HepG2 (cell line): Measurements from ENCODE around the gene FGF21. TPM values are rescaled to one million over a fixed set of nuclear protein-coding genes. Genes with fewer than 3 reads are reported as not detected.

Experiments used
- ATAC-seq: fragments of 200-7000 bp; cut with Tn5 transposase; 3 replicates; pipeline ENCODE4 v1.9.1; 2020; ENCODE audit warnings: mild to moderate bottlenecking, moderate library complexity
- BruUV-seq: library from RNA; stranded (reverse); fragments of 400-500 nt; replicated peaks from 2 replicates; lab custom pipeline; 2021; lab: Mats Ljungman, UMichigan
- CTCF ChIA-PET: fragments of 300-600 bp; formaldehyde crosslinking; extraction: SDS; loops from one replicate; lab custom pipeline; 2021; ENCODE audit warnings: low total read pairs, inconsistent platforms, low intra/inter-chr PET ratio; lab: Yijun Ruan, JAX
- POLR2A ChIA-PET: fragments of 350-600 bp; sonication (Branson Sonifier 250); formaldehyde crosslinking; loops from one replicate; lab custom pipeline; 2020; ENCODE audit warnings: antibody characterized with exemption, inconsistent platforms; lab: Yijun Ruan, JAX
- DNase-seq: peaks from one replicate; pipeline ENCODE4 v3.0.0-alpha.2; 2015; ENCODE audit warnings: low spot score
- FAIRE-seq: peaks from 3 replicates; lab custom pipeline; 2011; peaks lifted over from hg19 to GRCh38; lab: Jason Lieb, UNC
- H2AFZ ChIP-seq: one replicate; pipeline ENCODE4 v1.6.1; 2011; ENCODE audit warnings: low read length, inconsistent platforms
- H3K27ac ChIP-seq: fragments of 300-600 bp; 3 replicates; pipeline ENCODE4 v1.8.0; 2011; ENCODE audit warnings: mixed run types, mild to moderate bottlenecking, mixed read lengths, low read length, inconsistent platforms; ENCODE audit not compliant: insufficient read depth; ENCODE audit errors: extremely low read length
- H3K27me3 ChIP-seq, 2 experiments: fragments of 200-600 bp in 1 of 2; 2 replicates in 1 of 2; 3 replicates in 1 of 2; pipeline versions ENCODE4 v1.6.0 to v1.8.0; 2011; ENCODE audit warnings: low read length in 2 of 2, mild to moderate bottlenecking in 2 of 2, moderate library complexity in 2 of 2, inconsistent platforms in 1 of 2; ENCODE audit not compliant: insufficient read depth in 2 of 2, control insufficient read depth in 1 of 2
- H3K36me3 ChIP-seq, 2 experiments: fragments of 200-600 bp in 1 of 2; replicated peaks in 1 of 2; 2 replicates in 1 of 2; 3 replicates in 1 of 2; pipeline versions ENCODE4 v1.5.1 to v1.8.0; 2011; ENCODE audit warnings: low read length in 2 of 2, inconsistent platforms in 1 of 2; ENCODE audit not compliant: insufficient read depth in 2 of 2, control insufficient read depth in 1 of 2
- H3K4me1 ChIP-seq: 2 replicates; pipeline ENCODE4 v1.5.1; 2012; ENCODE audit warnings: low read length, inconsistent platforms; ENCODE audit not compliant: insufficient read depth
- H3K4me2 ChIP-seq: 2 replicates; pipeline ENCODE4 v1.6.0; 2011; ENCODE audit warnings: low read depth, low read length, inconsistent platforms
- H3K4me3 ChIP-seq, 3 experiments: fragments of 200-600 bp in 1 of 3; sonication (generic), shearing (Covaris generic) in 1 of 3; replicated peaks in 1 of 3; 2 replicates each; pipeline ENCODE4 v1.5.1; 2011 to 2016; ENCODE audit warnings: low read length in 3 of 3, inconsistent platforms in 2 of 3, low read depth in 2 of 3, mild to moderate bottlenecking in 2 of 3, control low read depth in 1 of 3, mixed read lengths in 1 of 3; ENCODE audit not compliant: insufficient read depth in 1 of 3
- H3K79me2 ChIP-seq: one replicate; pipeline ENCODE4 v1.6.1; 2011; ENCODE audit warnings: low read length, inconsistent platforms; ENCODE audit not compliant: insufficient read depth
- H3K9ac ChIP-seq: 2 replicates; pipeline ENCODE4 v1.6.0; 2011; ENCODE audit warnings: mild to moderate bottlenecking, low read depth, low read length, inconsistent platforms; ENCODE audit not compliant: insufficient read depth
- H3K9me3 ChIP-seq: 2 replicates; pipeline ENCODE4 v1.5.1; 2012; ENCODE audit warnings: mild to moderate bottlenecking, low read length
- H4K20me1 ChIP-seq: 2 replicates; pipeline ENCODE4 v1.6.0; 2011; ENCODE audit warnings: inconsistent platforms, mild to moderate bottlenecking, low read length, moderate library complexity; ENCODE audit not compliant: insufficient read depth
- ARHGAP35 ChIP-seq: sonication (generic); formaldehyde crosslinking; IDR thresholded peaks from 2 replicates; pipeline ENCODE4 v1.9.0; 2022; ENCODE audit warnings: mild to moderate bottlenecking, inconsistent platforms, moderate library complexity, missing genetic modification reagents, borderline replicate concordance
- CAMTA2 ChIP-seq: sonication (generic); formaldehyde crosslinking; IDR thresholded peaks from 2 replicates; pipeline ENCODE4 v1.4.0; 2020; ENCODE audit warnings: mild to moderate bottlenecking, missing genetic modification reagents, borderline replicate concordance
- SOX5 ChIP-seq: IDR thresholded peaks from 2 replicates; pipeline ENCODE4 v1.6.1; 2016; ENCODE audit warnings: borderline replicate concordance
- WGBS: methylation state at CpG from one replicate; pipeline ENCODE4 v1.1.6; 2017; ENCODE audit warnings: low lambda C conversion rate; 5-methylcytosine and 5-hydroxymethylcytosine counted together
- in situ Hi-C: cut with HindIII; loops from 2 replicates; pipeline ENCODE4 v1.10.0; 2017; ENCODE audit warnings: low pct_unique_long_range_greater_than_20kb; ENCODE audit not compliant: extremely low pct_ligation_motif_present
- intact Hi-C: fragments of 100-400 bp; cut with micrococcal nuclease; formaldehyde crosslinking; loops from one replicate; pipeline ENCODE4 v1.10.0; 2022; ENCODE audit not compliant: unreplicated experiment
- polyA plus RNA-seq, 8 experiments: library from polyadenylated mRNA; depleted of rRNA in 3 of 8; stranded (reverse) in 7 of 8; unstranded in 1 of 8; fragments of >200 nt; fragmentation: Illumina TruSeq in 4 of 8; extraction: Trizol in 4 of 8; gene quantifications; 2 replicates each; pipeline versions ENCODE4 v1.2.1 to v1.2.3, GENCODE V29; 2011 to 2016; ENCODE audit warnings: low read depth in 4 of 8, missing spikeins in 1 of 8, mixed read lengths in 1 of 8; ENCODE audit not compliant: insufficient read depth in 1 of 8
- total RNA-seq, 5 experiments: library from RNA; depleted of rRNA; stranded (reverse); fragments of >200 nt; fragmentation: Illumina TruSeq; extraction: Trizol; gene quantifications; 2 replicates each; pipeline ENCODE4 v1.2.3, GENCODE V29; 2016; ENCODE audit warnings: low read depth in 1 of 5
- TF ChIP-seq, protein P1 (sequence below): sonication (generic); formaldehyde crosslinking; conservative IDR thresholded peaks from 2 replicates; pipeline ENCODE4 v1.4.0; 2020; ENCODE audit warnings: missing genetic modification reagents
- TF ChIP-seq, protein P2 (sequence below): sonication (generic); formaldehyde crosslinking; IDR thresholded peaks from 2 replicates; pipeline ENCODE4 v1.5.1; 2020; ENCODE audit warnings: mild to moderate bottlenecking, missing genetic modification reagents, moderate library complexity

Gene FGF21
- total and polyA plus RNA-seq, 2 of the 13 experiments (the other 11 are each of a cell fraction or from before 2014, with no cell fraction given) = 0.17 TPM; not detected in 1

DNA sequence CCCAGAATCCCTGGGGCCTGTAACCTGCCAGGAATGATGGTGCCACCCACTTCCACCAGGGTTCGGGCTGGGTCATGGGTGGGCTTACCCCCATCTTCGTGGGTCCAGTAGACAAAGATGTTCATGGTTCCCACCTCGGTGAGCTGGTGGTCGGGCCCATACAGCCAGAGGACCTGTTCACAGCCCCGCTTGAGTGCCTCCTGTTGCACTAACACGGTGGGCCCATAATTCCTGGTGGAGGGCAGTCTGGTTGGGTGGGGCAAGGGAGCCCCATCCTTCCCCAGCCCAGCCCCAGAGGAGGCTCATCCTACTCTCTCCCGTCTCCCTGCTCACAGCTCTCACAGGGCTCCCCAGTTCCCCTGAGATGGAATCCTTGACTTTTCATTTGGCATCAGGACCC, 41.8 kb downstream of the FGF21 start (continued):
- TF ChIP-seq, protein P1, sequence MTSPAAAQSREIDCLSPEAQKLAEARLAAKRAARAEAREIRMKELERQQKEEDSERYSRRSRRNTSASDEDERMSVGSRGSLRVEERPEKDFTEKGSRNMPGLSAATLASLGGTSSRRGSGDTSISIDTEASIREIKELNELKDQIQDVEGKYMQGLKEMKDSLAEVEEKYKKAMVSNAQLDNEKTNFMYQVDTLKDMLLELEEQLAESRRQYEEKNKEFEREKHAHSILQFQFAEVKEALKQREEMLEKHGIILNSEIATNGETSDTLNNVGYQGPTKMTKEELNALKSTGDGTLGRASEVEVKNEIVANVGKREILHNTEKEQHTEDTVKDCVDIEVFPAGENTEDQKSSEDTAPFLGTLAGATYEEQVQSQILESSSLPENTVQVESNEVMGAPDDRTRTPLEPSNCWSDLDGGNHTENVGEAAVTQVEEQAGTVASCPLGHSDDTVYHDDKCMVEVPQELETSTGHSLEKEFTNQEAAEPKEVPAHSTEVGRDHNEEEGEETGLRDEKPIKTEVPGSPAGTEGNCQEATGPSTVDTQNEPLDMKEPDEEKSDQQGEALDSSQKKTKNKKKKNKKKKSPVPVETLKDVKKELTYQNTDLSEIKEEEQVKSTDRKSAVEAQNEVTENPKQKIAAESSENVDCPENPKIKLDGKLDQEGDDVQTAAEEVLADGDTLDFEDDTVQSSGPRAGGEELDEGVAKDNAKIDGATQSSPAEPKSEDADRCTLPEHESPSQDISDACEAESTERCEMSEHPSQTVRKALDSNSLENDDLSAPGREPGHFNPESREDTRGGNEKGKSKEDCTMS (CRISPR knock-in tag) = no peak
- TF ChIP-seq ARHGAP35 (no peak), SOX5 (CRISPR knock-in tag) (no peak)

DNA sequence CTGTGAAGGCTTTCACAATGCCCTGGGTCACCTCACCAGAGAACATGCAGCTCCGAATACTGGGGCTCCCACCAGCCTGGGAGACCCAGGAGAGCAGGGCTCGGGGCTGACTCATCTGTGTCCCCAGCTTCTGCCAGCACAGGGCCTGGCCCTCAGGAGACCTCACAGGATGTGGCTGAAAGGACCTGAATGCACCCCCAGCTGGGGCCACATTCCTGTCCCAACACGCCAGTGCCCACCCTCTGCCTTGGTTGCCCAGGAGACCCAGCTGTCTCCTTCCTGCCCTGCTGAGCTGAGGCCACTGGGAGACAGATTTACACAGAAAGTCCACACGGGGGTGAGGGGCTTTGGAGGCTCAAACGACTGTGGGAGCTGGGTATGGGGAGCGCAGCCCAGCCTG, 43.6 kb downstream of the FGF21 start:
- no peak overlapping the region for H3K27ac ChIP-seq
- DNase-seq (no peak), ATAC-seq (no peak), FAIRE-seq (no peak)
- TF ChIP-seq, protein P2, sequence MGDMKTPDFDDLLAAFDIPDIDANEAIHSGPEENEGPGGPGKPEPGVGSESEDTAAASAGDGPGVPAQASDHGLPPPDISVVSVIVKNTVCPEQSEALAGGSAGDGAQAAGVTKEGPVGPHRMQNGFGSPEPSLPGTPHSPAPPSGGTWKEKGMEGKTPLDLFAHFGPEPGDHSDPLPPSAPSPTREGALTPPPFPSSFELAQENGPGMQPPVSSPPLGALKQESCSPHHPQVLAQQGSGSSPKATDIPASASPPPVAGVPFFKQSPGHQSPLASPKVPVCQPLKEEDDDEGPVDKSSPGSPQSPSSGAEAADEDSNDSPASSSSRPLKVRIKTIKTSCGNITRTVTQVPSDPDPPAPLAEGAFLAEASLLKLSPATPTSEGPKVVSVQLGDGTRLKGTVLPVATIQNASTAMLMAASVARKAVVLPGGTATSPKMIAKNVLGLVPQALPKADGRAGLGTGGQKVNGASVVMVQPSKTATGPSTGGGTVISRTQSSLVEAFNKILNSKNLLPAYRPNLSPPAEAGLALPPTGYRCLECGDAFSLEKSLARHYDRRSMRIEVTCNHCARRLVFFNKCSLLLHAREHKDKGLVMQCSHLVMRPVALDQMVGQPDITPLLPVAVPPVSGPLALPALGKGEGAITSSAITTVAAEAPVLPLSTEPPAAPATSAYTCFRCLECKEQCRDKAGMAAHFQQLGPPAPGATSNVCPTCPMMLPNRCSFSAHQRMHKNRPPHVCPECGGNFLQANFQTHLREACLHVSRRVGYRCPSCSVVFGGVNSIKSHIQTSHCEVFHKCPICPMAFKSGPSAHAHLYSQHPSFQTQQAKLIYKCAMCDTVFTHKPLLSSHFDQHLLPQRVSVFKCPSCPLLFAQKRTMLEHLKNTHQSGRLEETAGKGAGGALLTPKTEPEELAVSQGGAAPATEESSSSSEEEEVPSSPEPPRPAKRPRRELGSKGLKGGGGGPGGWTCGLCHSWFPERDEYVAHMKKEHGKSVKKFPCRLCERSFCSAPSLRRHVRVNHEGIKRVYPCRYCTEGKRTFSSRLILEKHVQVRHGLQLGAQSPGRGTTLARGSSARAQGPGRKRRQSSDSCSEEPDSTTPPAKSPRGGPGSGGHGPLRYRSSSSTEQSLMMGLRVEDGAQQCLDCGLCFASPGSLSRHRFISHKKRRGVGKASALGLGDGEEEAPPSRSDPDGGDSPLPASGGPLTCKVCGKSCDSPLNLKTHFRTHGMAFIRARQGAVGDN (CRISPR knock-in tag) = peak; percentile 19; the same call in 1 of the 2 replicates
- no peak for TF ChIP-seq CAMTA2 (CRISPR knock-in tag)
- H4K20me1 ChIP-seq = no peaks in the 10 kb centered on the region
- CTCF ChIA-PET = no interaction called here
- no peak overlapping the region; the same call in 1 of the 2 replicates for H3K4me2 ChIP-seq
- no peak overlapping the region for H2AFZ ChIP-seq
- 29% methylated on average over 4 of the region's 6 CpGs for WGBS
- no peak overlapping the region for H3K9ac ChIP-seq
- no peaks in the 10 kb centered on the region for H3K36me3 ChIP-seq
- H3K27me3 ChIP-seq = no peaks in the 10 kb centered on the region
- POLR2A ChIA-PET = interaction anchor here (0.7 to 1.2 kb wide), 2 partner anchors 8 to 30 kb away, joined by 3 to 6 read pairs; no protein-coding TSS in a partner anchor
- H3K79me2 ChIP-seq = no peaks in the 10 kb centered on the region
- H3K4me1 ChIP-seq = peaks cover 17% of the 10 kb centered on the region
- intact Hi-C loops = no loop called here
- no peaks in the 10 kb centered on the region for H3K9me3 ChIP-seq
- in situ Hi-C loops = loop anchor here (5.0 kb wide), 1 partner anchor 38 kb away; the partner anchor contains the start of gene HSD17B14
- H3K4me3 ChIP-seq = no peak overlapping the region
- BruUV-seq = no TSS peak
